Measurements from ENCODE around the gene IGFBP6. TPM values are rescaled to one million over a fixed set of nuclear protein-coding genes. Genes with fewer than 3 reads are reported as not detected.

IGFBP6 gene
- total RNA-seq, 1 donor from 2014 or later: 20.8 TPM

DNA sequence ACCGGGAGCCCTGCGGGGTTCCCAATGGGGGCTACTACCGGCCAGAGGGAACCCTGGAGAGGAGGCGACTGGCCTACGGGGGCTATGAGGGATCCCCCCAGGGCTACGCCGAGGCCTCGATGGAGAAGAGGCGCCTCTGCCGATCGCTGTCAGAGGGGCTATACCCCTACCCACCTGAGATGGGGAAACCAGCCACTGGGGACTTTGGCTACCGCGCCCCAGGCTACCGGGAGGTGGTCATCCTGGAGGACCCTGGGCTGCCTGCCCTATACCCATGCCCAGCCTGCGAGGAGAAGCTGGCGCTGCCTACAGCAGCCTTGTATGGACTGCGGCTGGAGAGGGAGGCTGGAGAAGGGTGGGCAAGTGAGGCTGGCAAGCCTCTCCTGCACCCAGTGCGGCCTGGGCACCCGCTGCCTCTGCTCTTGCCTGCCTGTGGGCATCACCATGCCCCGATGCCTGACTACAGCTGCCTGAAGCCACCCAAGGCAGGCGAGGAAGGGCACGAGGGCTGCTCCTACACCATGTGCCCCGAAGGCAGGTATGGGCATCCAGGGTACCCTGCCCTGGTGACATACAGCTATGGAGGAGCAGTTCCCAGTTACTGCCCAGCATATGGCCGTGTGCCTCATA is 37.9 kb upstream of the IGFBP6 start:
- Mint-ChIP-seq H3K27ac (ENCODE audit: unreplicated experiment) (no peak overlapping the region), H3K4me3 (ENCODE audit: unreplicated experiment) (no peak overlapping the region), H3K4me1 (ENCODE audit: low read depth, unreplicated experiment) (peaks cover 14% of the 10 kb centered on the region), H3K27me3 (ENCODE audit: low read depth, unreplicated experiment) (peaks cover 1% of the 10 kb centered on the region), H3K36me3 (ENCODE audit: low read depth, unreplicated experiment) (peaks cover 27% of the 10 kb centered on the region), H3K9me3 (ENCODE audit: unreplicated experiment) (peaks cover 2% of the 10 kb centered on the region)
- Histone ChIP-seq H3K4me3 (ENCODE audit: insufficient read depth, low read depth, low read length) (no peak overlapping the region), H2AFZ (ENCODE audit: low read depth, low read length) (no peak overlapping the region), H4K20me1 (ENCODE audit: insufficient read depth, low read length) (peaks cover 14% of the 10 kb centered on the region), H3K4me1 (ENCODE audit: insufficient read depth, low read length) (peaks cover 12% of the 10 kb centered on the region), H3K9me3 (ENCODE audit: insufficient read depth, low read depth, low read length) (no peaks in the 10 kb centered on the region), H3K4me2 (ENCODE audit: low read length) (no peak overlapping the region), H3K27me3 (ENCODE audit: insufficient read depth, low read length) (no peaks in the 10 kb centered on the region), H3K27ac (ENCODE audit: low read depth, low read length) (no peak overlapping the region), H3K9ac (ENCODE audit: low read length) (no peak overlapping the region), H3K36me3 (ENCODE audit: insufficient read depth, low read length) (peaks cover 4% of the 10 kb centered on the region), H3K79me2 (ENCODE audit: insufficient read depth, low read length) (no peaks in the 10 kb centered on the region)
- FAIRE-seq (no peak), DNase-seq (ENCODE audit: low read depth) (no peak)
- TF ChIP-seq EZH2 (IDR thresholded peaks at IDR 0.05; ENCODE audit: insufficient read depth, low read length): no peak
- TF ChIP-seq, protein P1, sequence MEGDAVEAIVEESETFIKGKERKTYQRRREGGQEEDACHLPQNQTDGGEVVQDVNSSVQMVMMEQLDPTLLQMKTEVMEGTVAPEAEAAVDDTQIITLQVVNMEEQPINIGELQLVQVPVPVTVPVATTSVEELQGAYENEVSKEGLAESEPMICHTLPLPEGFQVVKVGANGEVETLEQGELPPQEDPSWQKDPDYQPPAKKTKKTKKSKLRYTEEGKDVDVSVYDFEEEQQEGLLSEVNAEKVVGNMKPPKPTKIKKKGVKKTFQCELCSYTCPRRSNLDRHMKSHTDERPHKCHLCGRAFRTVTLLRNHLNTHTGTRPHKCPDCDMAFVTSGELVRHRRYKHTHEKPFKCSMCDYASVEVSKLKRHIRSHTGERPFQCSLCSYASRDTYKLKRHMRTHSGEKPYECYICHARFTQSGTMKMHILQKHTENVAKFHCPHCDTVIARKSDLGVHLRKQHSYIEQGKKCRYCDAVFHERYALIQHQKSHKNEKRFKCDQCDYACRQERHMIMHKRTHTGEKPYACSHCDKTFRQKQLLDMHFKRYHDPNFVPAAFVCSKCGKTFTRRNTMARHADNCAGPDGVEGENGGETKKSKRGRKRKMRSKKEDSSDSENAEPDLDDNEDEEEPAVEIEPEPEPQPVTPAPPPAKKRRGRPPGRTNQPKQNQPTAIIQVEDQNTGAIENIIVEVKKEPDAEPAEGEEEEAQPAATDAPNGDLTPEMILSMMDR (IDR thresholded peaks at IDR 0.05; ENCODE audit: insufficient read depth, low read depth, low read length): no peak

DNA sequence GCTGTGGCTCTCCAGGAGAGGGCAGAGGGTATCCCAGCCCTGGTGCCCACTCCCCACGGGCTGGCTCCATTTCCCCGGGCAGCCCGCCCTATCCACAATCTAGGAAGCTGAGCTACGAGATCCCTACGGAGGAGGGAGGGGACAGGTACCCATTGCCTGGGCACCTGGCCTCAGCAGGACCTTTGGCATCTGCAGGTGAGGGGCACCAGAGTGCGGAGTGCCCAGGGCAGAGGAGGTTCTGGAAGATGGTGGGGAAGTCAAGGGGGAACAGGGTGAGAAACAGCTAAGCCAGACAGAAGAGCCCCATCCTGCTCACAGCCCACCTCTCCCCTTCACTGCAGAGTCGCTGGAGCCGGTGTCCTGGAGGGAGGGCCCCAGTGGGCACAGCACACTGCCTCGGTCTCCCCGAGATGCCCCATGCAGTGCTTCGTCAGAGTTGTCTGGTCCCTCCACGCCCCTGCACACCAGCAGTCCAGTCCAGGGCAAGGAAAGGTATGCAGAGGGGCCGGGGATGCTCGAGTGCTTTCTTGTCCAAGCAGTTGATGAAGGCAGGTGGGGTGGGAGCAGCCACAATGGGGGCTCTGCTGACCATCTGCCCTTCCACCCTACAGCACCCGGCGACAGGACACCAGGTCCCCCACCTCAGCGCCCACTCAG is 37.3 kb upstream of the IGFBP6 start:
- Histone ChIP-seq H3K4me2 (ENCODE audit: low read length) (no peak overlapping the region), H3K9ac (ENCODE audit: low read length) (no peak overlapping the region), H3K4me3 (ENCODE audit: insufficient read depth, low read depth, low read length) (no peak overlapping the region), H4K20me1 (ENCODE audit: insufficient read depth, low read length) (peaks cover 14% of the 10 kb centered on the region), H3K4me1 (ENCODE audit: insufficient read depth, low read length) (peaks cover 12% of the 10 kb centered on the region), H2AFZ (ENCODE audit: low read depth, low read length) (no peak overlapping the region), H3K79me2 (ENCODE audit: insufficient read depth, low read length) (no peaks in the 10 kb centered on the region), H3K27me3 (ENCODE audit: insufficient read depth, low read length) (no peaks in the 10 kb centered on the region), H3K27ac (ENCODE audit: low read depth, low read length) (no peak overlapping the region), H3K9me3 (ENCODE audit: insufficient read depth, low read depth, low read length) (no peaks in the 10 kb centered on the region), H3K36me3 (ENCODE audit: insufficient read depth, low read length) (peaks cover 4% of the 10 kb centered on the region)
- FAIRE-seq (no peak), DNase-seq (ENCODE audit: low read depth) (no peak)
- Mint-ChIP-seq H3K27ac (ENCODE audit: unreplicated experiment) (no peak overlapping the region), H3K36me3 (ENCODE audit: low read depth, unreplicated experiment) (peaks cover 28% of the 10 kb centered on the region), H3K4me1 (ENCODE audit: low read depth, unreplicated experiment) (peaks cover 12% of the 10 kb centered on the region), H3K27me3 (ENCODE audit: low read depth, unreplicated experiment) (peaks cover 1% of the 10 kb centered on the region), H3K4me3 (ENCODE audit: unreplicated experiment) (no peak overlapping the region), H3K9me3 (ENCODE audit: unreplicated experiment) (peaks cover 2% of the 10 kb centered on the region)
- TF ChIP-seq EZH2 (IDR thresholded peaks at IDR 0.05; ENCODE audit: insufficient read depth, low read length): no peak
- TF ChIP-seq, protein P1 (IDR thresholded peaks at IDR 0.05; ENCODE audit: insufficient read depth, low read depth, low read length): no peak

All from astrocyte (in vitro differentiated cells and primary cell).